NOMO-1 treated with DMSO at 0.1 percent for 48 hours (cell line): Measurements from ENCODE around the gene LMBR1.
"Not testable (repeated sequence)": the region's sequence is repeated elsewhere in the genome, so short reads cannot be mapped to it uniquely, and the experiment has no call there.

ENCODE experiments used
- DNase-seq: peaks from one replicate; lab custom pipeline; 2025; ENCODE audit not compliant: unreplicated experiment; lab: John Stamatoyannopoulos, UW

Gene LMBR1

DNA sequence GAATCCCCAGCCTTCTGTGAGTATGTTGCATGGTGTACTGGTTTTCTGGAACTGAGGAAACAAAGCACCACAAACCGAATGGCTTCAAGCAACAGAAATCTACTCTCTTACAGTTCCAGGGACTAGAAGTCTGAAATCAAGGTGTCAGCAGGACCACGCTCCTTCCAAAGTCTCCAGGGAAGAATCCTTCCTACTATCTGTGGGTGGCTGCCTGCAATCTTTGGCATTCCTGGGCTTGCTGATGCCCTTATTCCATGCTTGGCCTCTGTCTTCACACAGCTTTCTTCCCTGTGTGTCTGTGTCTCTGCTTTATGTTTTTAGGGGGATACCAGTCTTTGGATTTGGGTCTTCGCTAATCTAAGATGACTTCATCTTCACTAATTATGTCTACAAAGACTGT, 81.3 kb downstream of the LMBR1 start:
- no peak for DNase-seq

DNA sequence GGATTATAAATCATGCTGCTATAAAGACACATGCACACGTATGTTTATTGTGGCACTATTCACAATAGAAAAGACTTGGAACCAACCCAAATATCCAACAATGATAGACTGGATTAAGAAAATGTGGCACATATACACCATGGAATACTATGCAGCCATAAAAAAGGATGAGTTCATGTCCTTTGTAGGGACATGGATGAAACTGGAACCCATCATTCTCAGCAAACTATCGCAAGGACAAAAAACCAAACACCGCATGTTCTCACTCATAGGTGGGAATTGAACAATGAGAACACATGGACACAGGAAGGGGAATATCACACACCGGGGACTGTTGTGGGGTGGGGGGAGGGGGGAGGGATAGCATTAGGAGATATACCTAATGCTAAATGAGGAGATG, 89.3 kb downstream of the LMBR1 start:
- DNase-seq: not testable (repeated sequence)

DNA sequence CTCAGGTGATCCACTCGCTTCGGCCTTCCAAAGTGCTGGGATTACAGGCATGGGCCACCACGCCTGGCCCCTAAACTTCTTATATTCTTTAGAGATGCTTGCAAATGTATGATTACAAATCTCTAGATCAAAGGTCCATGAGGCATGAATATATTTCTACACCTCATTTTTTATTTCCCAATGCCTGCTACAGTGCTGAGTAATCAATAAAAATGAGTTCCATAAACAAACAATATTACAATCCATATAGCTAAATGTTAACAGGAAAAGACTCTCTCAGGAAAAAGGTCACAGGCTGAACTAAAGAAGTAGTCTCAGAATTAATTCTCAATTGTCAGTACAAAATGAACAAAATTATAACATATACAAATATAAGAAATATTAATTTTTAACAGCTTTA, 90.8 kb downstream of the LMBR1 start:
- no peak for DNase-seq

DNA sequence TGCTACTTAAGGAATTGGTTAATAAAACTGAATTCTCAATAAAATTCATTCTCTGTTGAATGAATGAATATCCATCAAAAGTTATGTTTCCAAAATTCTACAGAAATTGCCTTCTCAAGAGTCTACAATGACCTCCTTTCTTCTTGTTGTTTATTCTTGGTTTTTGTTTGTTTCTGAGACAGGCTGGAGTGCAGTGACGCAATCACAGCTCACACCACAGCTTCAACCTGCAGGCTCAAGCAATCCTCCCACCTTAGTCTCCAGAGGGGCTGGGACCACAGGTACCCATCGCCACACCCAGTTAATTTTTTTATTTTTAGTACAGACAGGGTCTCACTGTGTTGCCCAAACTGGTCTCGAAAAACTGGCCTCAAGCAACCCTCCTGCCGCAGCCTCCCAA, 97.6 kb downstream of the LMBR1 start:
- DNase-seq: no peak

DNA sequence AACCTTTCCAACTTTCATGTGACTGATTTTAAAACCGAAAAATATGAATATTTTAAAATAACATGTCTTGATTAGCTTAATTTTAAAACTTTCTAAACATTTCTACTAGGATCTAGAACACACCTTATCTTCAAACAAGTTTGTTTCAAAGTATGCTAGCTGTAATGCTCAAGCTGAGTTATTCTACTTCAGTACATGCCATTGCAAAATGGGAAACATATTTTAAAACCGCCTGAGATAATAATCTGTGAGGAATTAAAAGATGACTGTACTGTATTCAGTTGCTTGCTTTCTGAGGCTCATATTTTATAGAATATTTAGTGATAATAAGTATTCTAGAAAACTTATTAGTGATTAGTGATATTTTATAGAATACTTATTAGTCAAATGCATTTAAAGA, 99.6 kb downstream of the LMBR1 start:
- DNase-seq: no peak

GRCh38 chr7:156792611-156793010, 100.4 kb downstream of the LMBR1 start:
- DNase-seq: no peak

GRCh38 chr7:156791241-156791640, 101.7 kb downstream of the LMBR1 start:
- DNase-seq: no peak

- DNase-seq: no peak
These were observed 102.7 kb downstream of the LMBR1 start for GRCh38 chr7:156790264-156790663.

GRCh38 chr7:156785998-156786543, 106.9 kb downstream of the LMBR1 start:
- DNase-seq: no peak

- DNase-seq: no peak
These were observed 109.1 kb downstream of the LMBR1 start for GRCh38 chr7:156783864-156784263.

GRCh38 chr7:156781972-156782371, 111.0 kb downstream of the LMBR1 start:
- DNase-seq: no peak

DNA sequence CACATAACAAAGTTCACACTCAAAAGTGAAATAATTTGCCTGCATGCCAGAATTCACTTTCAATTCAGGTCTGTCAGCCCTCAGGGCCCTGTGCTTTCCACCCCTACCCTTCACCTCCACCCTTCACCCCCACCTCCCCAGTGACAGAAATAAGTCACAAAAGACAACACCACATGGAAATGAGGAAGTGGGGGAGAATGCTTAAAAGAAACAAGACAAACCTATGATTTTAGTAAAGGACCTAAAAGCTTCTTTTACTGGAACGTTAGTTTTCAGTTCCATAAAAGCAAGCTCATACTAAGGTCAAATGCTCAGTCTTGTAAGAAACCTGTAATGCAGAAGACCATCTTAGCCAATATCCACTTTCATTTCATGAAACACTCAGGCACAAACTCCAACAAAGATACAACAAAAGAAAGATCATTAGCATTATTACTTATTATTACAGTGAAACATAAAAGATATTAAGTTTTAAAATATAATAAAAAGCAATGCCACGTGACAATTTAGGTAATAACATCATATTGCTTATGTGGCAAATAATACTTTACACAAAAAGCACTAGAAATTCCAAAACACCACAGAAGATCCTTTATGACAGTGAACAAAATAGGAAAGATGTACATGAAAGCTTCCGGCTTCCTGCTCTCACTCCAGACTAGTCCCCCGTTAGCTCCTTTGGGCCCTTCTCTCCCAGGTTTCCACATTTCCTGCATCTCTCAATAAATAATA, 112.1 kb downstream of the LMBR1 start:
- peak; percentile 34 for DNase-seq

DNA sequence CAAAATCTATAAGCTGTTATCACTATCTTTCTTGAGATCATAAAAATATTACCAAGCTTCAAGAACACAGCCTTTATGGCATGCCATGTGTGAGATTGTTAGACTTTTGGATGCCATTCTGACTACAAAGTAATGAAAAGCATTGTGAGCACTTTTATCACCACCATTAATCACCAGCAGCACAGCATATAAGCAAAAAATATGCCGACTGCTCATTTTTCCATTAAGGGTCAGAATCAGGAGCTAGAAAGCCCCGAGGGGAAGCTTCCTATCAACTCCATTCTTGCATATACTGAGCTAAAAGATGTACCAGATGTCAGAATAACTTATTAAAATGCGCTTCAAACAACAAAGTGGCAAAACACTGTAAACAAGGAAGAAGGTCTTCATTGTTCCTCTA, 114.3 kb downstream of the LMBR1 start:
- no peak for DNase-seq

- no peak for DNase-seq
These were observed 114.8 kb downstream of the LMBR1 start for GRCh38 chr7:156778201-156778600.

DNA sequence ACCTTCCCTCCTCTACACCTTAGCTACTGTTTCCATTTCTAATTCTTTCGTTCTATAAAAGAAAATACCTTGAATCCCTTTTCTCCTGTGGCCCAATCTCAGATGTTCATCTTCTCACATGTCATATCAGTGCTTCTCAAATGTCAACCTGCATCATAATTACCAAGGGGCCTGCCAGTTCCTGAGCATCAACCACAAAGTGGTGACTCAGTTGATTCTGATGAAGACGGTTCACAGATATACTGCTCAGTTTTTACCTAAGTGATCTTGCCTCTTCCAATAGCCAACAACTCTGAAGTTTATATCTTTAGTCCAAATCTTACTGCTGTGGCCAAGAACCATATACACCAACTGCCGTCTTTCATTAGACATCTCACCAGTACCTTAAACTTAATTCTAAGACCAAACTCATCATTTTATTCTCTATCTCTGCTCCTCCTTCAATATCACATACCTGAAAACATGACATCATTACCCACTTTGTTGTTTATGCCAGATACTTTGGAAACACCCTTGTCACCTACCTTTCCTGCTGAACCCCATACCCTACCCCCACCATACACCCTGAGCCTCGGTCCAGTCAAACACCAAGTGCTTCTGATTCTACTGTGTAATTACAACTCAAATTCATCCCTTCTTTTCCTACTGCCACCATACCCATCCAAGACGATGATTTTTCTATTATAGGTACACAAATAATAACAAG, 115.5 kb downstream of the LMBR1 start:
- DNase-seq: no peak

DNA sequence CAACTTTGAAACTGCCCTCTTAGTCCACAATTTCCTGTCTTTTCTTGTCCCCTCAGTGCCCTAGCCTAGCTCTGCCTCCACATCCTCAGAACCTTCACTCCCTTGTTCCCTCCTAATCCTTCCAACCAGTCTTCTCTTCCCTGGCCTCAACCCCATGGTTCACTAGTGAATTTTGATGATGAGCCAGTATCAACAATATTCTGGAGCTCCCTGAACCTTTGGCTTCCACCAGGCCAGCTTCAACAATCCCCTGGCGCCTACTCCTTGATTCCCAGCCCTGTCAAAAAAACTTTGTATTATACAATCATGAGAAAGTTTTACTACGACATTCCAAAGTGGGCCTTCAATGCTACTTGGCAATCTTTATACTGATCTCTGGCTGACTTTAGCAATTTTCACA, 116.5 kb downstream of the LMBR1 start:
- no peak for DNase-seq

GRCh38 chr7:156773966-156774365, 119.0 kb downstream of the LMBR1 start:
- no peak for DNase-seq

DNA sequence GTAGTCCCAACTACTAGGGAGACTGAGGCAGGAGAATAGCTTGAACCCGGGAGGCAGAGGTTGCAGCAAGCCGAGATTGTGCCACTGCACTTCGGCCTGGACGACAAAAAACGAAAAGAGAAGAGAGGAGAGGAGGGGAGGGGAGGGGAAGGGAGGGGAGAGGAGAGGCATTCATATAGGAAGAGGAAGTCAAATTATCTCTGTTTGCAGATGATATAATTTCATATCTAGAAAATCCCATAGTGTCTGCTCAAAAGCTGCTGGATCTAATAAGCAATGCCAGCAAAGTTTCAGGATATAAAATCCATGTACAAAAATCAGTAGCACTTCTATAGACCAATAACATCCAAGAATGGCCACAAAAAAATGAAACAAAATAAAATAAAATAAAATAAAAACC, 120.3 kb downstream of the LMBR1 start:
- DNase-seq: no peak

GRCh38 chr7:156768698-156769472, 124.1 kb downstream of the LMBR1 start:
- DNase-seq: no peak

DNA sequence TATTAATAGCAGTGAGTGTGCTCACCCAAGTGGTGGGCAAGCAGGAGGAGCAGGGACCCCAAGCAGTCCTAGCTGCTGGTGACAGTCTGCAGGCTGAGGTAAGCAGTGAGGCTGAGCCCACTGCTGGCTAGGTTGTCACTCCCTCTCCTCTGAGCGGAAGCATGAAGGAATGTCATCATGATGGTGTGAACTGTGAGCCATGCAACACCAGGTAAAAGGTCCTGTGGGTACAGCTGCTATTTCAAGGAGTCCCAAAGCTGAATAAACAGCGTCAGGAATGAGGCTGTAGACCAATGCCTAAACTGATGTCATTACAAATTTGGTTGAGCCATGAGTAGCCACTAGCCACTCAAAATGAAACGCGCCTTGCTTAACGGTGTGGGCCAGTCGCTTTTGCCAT, 126.3 kb downstream of the LMBR1 start:
- no peak for DNase-seq

GRCh38 chr7:156765901-156766656, 126.9 kb downstream of the LMBR1 start:
- no peak for DNase-seq
